ENCODE data around the gene SP110. TPM values are rescaled to one million over a fixed set of nuclear protein-coding genes. Genes with fewer than 3 reads are reported as not detected.

Gene SP110
- total and polyA plus RNA-seq, 9 donors, result 18.4 to 46.1 (median 21.4) TPM

DNA sequence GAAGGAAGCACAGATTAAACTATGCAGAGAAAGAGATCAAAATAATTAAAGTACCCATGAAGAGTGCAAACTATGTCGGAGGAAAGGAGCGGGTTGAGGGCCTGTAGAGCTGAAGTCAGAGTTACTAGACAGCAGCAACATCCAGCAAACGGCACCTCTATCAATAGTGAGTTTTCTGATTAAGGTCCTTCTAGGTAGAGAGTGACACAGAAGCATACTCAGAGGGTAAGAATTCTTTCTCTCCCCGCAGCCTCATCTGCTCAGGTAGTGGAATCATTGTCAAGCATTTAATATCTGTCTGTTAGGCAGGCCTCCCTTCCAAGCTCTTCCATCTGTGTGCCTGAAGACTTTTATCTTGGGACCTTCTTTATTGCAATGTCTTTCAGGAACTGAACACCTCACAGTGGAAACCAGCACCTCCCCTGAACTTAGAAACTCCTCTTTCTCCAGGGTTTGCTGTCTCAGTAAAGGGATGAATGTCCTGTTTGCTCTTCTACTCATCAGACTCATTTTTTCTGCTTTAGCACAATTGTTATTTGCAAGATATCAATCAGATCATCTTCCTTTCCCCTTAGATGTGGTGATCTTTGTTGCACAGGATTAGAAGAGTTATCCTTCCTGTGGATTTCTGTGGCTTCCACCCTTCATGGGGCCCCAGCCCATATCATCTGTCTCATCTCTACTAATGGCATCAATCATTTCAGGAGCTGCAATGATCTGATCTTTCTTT, 34.5 kb upstream of the SP110 start:
- no peaks in the 10 kb centered on the region for H3K9me3 ChIP-seq
- no peak for DNase-seq

DNA sequence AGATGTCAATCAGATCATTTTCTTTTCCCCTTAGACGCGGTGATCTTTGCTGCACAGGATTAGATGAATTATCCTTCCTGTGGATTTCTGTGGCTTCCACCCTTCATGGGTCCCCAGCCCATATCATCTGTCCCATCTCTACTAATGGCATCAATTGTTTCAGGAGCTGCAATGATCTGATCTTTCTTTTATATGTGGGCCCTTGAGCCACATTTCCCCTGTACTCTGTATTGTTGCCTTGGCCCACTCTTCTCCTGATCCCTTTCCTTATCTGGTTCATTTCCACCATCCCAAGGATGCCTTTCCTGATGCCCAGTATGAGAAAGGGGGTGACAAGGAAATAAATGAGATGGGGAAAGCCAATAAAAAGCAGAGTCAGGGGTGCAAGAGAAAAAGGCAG, 30.4 kb upstream of the SP110 start:
- no peaks in the 10 kb centered on the region for H3K36me3 ChIP-seq
- H3K9me3 ChIP-seq, result no peaks in the 10 kb centered on the region
- H3K27me3 ChIP-seq, result no peaks in the 10 kb centered on the region
- no peak for TF ChIP-seq POLR2A (IDR thresholded peaks at IDR 0.05)
- TF ChIP-seq, protein P1, sequence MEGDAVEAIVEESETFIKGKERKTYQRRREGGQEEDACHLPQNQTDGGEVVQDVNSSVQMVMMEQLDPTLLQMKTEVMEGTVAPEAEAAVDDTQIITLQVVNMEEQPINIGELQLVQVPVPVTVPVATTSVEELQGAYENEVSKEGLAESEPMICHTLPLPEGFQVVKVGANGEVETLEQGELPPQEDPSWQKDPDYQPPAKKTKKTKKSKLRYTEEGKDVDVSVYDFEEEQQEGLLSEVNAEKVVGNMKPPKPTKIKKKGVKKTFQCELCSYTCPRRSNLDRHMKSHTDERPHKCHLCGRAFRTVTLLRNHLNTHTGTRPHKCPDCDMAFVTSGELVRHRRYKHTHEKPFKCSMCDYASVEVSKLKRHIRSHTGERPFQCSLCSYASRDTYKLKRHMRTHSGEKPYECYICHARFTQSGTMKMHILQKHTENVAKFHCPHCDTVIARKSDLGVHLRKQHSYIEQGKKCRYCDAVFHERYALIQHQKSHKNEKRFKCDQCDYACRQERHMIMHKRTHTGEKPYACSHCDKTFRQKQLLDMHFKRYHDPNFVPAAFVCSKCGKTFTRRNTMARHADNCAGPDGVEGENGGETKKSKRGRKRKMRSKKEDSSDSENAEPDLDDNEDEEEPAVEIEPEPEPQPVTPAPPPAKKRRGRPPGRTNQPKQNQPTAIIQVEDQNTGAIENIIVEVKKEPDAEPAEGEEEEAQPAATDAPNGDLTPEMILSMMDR (IDR thresholded peaks at IDR 0.05), result no peak
- no peak for TF ChIP-seq EP300 (IDR thresholded peaks at IDR 0.05)
- H3K4me1 ChIP-seq (ENCODE audit: insufficient read depth), result no peaks in the 10 kb centered on the region
- no peak overlapping the region for H3K4me3 ChIP-seq
- no peak overlapping the region for H3K27ac ChIP-seq
- intact Hi-C loops (cut with DNase I), result no loop called here
- WGBS, 3 donors, result 91 to 96% (median 95%) methylated on average over 2 of the region's 2 CpGs
- DNase-seq, result no peak

More for the DNA sequence above, 34.5 kb upstream of the SP110 start:
- WGBS, 3 donors, result 78 to 88% (median 82%) methylated on average over 4 of the region's 4 CpGs
- intact Hi-C loops (cut with DNase I), result loop anchor here in 1 of 4 donors (1.0 kb wide), 1 partner anchor 41 kb away; no protein-coding TSS in a partner anchor
- H3K36me3 ChIP-seq, result no peaks in the 10 kb centered on the region
- no peak overlapping the region for H3K4me3 ChIP-seq
- no peaks in the 10 kb centered on the region for H3K27me3 ChIP-seq
- H3K4me1 ChIP-seq (ENCODE audit: insufficient read depth), result no peaks in the 10 kb centered on the region
- TF ChIP-seq POLR2A (IDR thresholded peaks at IDR 0.05), result no peak
- TF ChIP-seq EP300 (IDR thresholded peaks at IDR 0.05), result no peak
- TF ChIP-seq, protein P1 (IDR thresholded peaks at IDR 0.05), result no peak
- H3K27ac ChIP-seq, result no peak overlapping the region

DNA sequence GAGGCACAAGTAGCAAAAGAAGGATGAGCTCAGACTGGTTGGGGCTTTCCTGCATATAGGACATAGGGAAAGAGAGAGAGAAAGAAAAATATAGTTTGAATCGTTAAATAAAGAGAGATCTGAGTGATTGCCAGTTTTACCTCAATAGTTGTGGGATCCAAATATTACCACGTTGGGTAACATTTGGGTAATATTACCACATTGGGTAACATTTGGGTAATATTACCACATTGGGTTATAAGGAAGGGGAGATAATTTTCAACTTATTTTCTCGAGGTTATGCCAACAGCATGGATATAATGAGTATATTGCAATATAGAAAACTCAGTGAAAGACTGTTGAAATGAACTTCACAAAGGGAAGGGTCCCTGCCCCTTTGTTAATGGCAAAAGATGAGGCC, 26.4 kb upstream of the SP110 start:
- WGBS, 3 donors, result 74 to 80% (median 78%) methylated on average over 3 of the region's 3 CpGs
- TF ChIP-seq EP300 (IDR thresholded peaks at IDR 0.05), result no peak
- TF ChIP-seq, protein P1 (IDR thresholded peaks at IDR 0.05), result no peak
- no peak for TF ChIP-seq POLR2A (IDR thresholded peaks at IDR 0.05)

DNA sequence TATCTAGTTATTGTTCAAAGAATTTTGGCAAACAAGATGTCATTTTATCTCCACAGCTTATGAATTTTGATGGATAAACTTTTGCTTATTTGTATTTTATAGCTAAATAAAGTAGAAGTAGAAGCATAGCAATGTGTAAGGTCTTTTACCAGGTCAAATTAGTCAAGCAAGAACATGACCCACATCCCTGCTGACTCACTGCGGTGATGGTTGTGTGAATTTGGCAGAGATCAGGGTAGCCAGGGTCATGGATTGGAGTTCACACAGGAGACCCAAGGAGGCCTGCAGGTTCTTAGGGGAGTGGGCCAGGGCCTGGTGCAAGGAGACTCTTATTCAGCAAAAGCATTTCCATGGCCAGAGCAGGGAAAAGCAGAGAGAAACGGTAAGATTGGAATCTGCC, 24.4 kb upstream of the SP110 start:
- Histone ChIP-seq H3K4me1 (ENCODE audit: insufficient read depth) (no peaks in the 10 kb centered on the region), H3K27ac (no peak overlapping the region), H3K9me3 (no peaks in the 10 kb centered on the region), H3K36me3 (no peaks in the 10 kb centered on the region), H3K4me3 (no peak overlapping the region), H3K27me3 (no peaks in the 10 kb centered on the region)
- TF ChIP-seq POLR2A (IDR thresholded peaks at IDR 0.05) (no peak), EP300 (IDR thresholded peaks at IDR 0.05) (no peak)
- TF ChIP-seq, protein P1 (IDR thresholded peaks at IDR 0.05), result no peak
- no peak for DNase-seq
- 72 to 84% (median 72%) methylated on average over 2 of the region's 2 CpGs for WGBS, 3 donors
- intact Hi-C loops (cut with DNase I), result no loop called here

More for the DNA sequence above, 26.4 kb upstream of the SP110 start:
- H3K27me3 ChIP-seq, result no peaks in the 10 kb centered on the region
- DNase-seq, result no peak
- H3K9me3 ChIP-seq, result no peaks in the 10 kb centered on the region
- H3K4me3 ChIP-seq, result no peak overlapping the region
- no peaks in the 10 kb centered on the region for H3K36me3 ChIP-seq
- no peak overlapping the region for H3K27ac ChIP-seq
- intact Hi-C loops (cut with DNase I), result no loop called here
- H3K4me1 ChIP-seq (ENCODE audit: insufficient read depth), result no peaks in the 10 kb centered on the region

All from ovary (tissue), 9 donors.